ENCODE results near the gene GTPBP2. TPM values are rescaled to one million over a fixed set of nuclear protein-coding genes. Genes with fewer than 3 reads are reported as not detected.

The GTPBP2 gene
- total and polyA plus RNA-seq, 2 experiments from 2014 or later: 17.5 to 55.9 TPM

GRCh38 chr6:43613721-43614395, 15.2 kb downstream of the GTPBP2 start (continued):
- TF ChIP-seq ZNF462 (CRISPR knock-in tag; IDR thresholded peaks at IDR 0.05): no peak
- TF ChIP-seq STAT1 (IDR thresholded peaks at IDR 0.05; ENCODE audit: unreplicated experiment): no peak
- TF ChIP-seq ZNF331 (CRISPR knock-in tag; IDR thresholded peaks at IDR 0.05; ENCODE audit: low read depth): no peak
- TF ChIP-seq POLR2AphosphoS5 (IDR thresholded peaks at IDR 0.05; ENCODE audit: low read depth): no peak
- TF ChIP-seq ETS1 (IDR thresholded peaks at IDR 0.05): no peak
- TF ChIP-seq ZNF114 (CRISPR knock-in tag; IDR thresholded peaks at IDR 0.05): no peak
- TF ChIP-seq JUNB (IDR thresholded peaks at IDR 0.05; ENCODE audit: unreplicated experiment): no peak
- TF ChIP-seq, protein P1, sequence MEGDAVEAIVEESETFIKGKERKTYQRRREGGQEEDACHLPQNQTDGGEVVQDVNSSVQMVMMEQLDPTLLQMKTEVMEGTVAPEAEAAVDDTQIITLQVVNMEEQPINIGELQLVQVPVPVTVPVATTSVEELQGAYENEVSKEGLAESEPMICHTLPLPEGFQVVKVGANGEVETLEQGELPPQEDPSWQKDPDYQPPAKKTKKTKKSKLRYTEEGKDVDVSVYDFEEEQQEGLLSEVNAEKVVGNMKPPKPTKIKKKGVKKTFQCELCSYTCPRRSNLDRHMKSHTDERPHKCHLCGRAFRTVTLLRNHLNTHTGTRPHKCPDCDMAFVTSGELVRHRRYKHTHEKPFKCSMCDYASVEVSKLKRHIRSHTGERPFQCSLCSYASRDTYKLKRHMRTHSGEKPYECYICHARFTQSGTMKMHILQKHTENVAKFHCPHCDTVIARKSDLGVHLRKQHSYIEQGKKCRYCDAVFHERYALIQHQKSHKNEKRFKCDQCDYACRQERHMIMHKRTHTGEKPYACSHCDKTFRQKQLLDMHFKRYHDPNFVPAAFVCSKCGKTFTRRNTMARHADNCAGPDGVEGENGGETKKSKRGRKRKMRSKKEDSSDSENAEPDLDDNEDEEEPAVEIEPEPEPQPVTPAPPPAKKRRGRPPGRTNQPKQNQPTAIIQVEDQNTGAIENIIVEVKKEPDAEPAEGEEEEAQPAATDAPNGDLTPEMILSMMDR (conservative IDR thresholded peaks at IDR 0.05; ENCODE audit: low read depth in 2 of 2): no peak
